Stimulated activated CD8-positive, alpha-beta memory T cell treated with anti-CD3 and anti-CD28 coated beads, Interleukin-12 subunit alpha, Interleukin-12 subunit beta, amount 100 ng/mL, for 24 hours (primary cell): ENCODE measurements around the gene ANKMY1.

ENCODE experiments used
- DNase-seq: peaks from one replicate; pipeline ENCODE4 v3.0.0-alpha.2; 2020; ENCODE audit errors: extremely low read depth

The ANKMY1 gene, protein sequence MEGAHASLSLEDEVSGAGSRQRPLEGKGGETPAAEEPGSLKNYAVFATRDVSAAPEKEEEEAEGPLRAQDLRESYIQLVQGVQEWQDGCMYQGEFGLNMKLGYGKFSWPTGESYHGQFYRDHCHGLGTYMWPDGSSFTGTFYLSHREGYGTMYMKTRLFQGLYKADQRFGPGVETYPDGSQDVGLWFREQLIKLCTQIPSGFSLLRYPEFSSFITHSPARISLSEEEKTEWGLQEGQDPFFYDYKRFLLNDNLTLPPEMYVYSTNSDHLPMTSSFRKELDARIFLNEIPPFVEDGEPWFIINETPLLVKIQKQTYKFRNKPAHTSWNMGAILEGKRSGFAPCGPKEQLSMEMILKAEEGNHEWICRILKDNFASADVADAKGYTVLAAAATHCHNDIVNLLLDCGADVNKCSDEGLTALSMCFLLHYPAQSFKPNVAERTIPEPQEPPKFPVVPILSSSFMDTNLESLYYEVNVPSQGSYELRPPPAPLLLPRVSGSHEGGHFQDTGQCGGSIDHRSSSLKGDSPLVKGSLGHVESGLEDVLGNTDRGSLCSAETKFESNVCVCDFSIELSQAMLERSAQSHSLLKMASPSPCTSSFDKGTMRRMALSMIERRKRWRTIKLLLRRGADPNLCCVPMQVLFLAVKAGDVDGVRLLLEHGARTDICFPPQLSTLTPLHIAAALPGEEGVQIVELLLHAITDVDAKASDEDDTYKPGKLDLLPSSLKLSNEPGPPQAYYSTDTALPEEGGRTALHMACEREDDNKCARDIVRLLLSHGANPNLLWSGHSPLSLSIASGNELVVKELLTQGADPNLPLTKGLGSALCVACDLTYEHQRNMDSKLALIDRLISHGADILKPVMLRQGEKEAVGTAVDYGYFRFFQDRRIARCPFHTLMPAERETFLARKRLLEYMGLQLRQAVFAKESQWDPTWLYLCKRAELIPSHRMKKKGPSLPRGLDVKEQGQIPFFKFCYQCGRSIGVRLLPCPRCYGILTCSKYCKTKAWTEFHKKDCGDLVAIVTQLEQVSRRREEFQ

DNA sequence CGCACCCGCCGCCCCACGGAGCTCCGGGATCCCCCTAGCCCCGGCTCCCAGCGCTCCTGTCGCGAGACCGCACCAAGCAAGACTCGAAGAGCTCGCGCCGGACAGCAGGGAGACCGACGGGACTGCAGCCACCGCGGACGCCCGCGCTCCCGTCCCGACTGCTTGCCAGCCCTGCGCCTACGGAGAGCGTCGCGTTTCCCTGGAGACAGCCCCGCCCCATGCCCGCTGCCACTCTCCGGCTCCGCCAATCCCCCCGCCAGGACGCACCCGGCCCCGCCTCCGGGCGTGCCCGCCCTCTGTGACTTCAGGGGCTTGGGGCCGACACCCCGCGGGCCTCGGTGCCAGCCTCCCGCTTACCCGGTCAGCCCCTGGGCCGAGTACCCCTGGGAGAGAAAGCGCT, at the start of gene ANKMY1:
TSS of gene ANKMY1 (minus strand) at position 181 of the 400 bp plus-strand sequence. CDS start 653 bp downstream, outside the sequence.
- DNase-seq: no peak

DNA sequence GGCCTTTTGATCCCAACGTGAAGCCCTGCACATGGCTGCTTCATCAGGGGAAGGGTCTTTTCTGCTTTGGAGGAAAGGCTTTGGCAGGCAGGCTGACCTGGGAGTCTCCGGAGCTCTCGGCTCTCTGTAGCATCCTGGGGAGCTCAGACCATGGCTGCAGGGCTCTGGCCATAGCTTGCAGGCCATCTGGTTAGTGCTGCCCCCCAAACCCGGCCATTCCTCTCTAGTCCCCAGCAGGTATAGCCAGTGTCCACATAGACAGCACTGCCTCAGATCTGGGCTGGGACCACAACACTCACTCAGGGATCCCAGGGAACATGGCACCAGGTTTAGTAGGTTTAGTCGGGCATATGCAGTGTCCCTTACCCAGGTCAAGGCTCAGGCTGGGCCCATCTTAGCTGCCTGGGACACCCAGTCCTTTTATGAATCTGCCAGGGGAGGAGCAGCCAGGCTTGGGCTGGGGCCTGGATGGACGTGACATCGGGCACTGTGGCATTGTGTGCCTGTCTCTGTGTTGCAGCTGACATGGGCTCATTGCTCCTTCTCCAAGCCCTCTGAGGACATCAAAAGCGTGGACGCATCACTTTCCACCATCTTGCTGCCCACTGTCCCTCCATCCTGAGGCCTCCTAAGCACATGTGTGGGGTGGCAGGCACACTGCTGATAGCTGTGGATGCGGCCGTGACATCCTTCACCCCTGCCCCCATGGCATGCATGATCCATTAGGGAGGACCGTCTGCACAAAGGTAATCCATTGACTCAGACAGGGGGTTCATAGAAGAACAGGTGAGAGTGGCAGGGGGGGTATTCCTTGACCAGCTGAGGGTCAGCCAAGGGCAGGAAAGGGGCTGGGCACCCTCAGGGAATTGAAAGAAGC, 48.3 kb upstream of the ANKMY1 start:
- DNase-seq: no peak

DNA sequence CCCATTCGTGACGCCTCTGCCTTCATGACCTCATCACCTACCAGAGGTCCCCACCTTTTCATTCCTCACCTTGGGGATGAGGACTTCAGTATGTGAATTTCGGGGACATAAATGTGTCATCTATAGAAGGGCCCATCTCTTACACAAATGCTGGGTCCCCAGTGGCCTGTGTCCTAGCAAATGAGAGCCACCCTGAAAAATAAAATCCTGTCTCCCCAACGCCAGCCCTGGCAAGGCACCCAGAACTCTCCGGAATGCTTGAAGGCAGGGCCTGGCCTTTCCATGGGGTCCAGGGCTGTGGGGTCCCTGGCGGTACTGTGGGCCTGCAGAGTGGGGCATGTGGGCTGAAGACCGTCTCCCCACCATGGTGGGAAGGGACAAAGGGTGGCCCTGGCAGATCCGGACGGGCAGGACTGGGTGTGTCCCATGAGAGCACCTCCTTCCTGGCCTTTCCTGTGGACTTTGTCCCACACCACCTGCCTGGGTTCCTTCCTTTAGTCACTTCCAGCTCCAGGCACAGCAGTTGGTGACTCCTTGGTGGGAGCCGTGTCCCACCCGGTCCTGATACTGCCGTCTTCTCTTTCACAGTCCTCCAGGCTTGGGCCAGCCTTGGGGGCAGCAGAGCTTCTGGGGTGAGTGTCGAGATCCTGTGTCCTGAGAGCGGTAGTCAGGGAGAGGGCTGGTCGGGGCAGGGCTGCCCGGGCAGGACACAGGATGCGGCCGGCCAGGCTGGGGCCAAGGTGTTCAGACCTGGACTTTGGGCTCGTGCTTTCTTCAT, 47.3 kb upstream of the ANKMY1 start:
- no peak for DNase-seq

- no peak for DNase-seq
Measured at GRCh38 chr2:240604291-240604938, 46.6 kb upstream of the ANKMY1 start.

DNA sequence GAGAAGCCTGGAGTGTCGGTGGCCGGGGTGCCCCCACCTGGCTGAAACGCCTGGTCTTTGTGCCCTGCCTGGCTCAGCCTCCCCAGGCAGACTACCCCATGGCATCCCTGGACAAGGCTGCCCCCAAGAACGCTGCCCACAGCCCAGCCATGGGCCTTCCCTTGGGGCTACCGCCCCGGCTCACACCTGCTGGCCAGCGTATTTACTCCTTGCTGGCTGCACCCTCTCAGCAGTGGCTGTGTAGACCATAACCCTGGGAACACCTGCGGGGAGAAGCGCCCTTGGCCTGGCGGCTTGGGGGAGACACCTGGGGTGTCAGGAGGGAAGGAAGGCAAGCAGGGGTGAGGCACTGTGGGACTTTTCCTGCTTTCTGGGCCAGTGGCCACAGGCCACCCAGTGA, 46.1 kb upstream of the ANKMY1 start:
- no peak for DNase-seq

DNA sequence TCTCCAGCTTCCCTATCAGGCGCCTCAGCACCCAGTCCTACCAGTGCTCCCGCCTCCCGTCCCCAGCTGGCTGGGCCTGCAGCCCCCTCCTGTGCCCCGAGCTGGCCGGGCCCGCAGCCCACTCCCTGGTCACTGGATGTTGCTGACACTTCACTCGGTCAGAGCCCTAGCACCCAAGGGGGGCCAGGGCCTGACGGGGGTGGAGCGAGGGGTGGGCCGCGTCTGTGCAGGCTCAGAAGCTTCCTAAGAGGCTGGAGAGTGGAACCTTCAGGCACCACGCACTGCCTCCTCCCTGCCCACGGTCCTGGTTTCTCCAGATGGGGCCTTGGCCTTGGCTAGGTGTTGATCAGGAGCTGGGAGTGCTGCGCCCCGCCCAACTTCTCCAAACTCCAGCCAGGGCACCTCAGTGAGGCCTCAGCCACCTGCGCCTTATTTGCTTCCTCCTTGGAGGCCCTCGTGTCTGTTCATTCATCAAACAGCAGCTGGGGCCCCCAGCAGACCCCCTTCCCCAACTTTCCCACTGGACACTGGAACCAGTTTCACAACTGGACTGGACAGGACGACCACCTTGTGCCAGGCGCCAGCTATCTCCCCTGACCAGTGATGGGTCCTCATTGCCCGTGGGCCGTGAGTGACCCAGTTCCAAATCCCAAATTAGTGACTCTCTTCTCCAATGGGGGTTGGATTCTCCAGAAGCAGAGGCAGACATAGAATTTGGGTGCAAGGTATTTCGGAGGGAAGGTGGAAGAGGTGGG, 45.5 kb upstream of the ANKMY1 start:
- DNase-seq: no peak

GRCh38 chr2:240602266-240603050, 44.7 kb upstream of the ANKMY1 start:
- no peak for DNase-seq

- DNase-seq: no peak
Measured at GRCh38 chr2:240601831-240602160, 44.0 kb upstream of the ANKMY1 start.

DNA sequence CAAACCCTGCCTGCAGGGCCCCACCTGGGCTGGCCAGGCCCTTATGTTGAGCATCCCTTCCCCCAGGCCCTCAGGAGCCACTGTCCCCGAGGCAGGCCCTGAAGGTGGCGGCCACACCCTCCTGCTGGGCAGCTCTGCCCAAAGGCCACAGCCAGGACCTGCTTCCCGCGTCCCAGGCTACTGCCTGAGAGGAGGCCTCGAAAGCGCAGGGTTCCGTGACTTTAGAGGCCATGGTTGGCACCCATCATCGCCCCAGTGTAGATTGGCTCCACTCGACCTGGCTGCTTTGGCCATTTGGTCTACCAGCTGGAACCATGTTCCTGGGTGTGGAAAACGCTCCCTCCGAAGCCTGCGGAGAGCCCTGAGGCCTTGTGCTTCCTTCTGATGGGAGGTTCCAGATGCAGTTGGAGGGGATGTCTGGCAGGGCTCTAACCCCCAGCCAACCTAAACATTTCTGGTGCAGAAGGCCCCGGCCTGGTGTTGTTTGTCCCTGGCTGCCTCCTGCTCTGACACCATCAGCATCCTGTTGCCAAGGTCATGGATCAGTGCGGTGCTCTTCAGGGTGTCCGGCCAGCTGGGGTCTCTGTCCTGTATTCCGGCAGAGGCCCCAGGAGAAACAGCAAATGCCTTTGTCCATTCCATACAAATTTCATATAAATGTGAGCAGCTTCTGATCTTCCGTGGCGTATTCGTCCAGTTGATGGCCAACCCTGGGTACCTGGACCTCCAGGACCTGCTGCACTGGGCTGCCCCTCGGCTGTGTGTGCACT, 43.5 kb upstream of the ANKMY1 start:
- no peak for DNase-seq

DNA sequence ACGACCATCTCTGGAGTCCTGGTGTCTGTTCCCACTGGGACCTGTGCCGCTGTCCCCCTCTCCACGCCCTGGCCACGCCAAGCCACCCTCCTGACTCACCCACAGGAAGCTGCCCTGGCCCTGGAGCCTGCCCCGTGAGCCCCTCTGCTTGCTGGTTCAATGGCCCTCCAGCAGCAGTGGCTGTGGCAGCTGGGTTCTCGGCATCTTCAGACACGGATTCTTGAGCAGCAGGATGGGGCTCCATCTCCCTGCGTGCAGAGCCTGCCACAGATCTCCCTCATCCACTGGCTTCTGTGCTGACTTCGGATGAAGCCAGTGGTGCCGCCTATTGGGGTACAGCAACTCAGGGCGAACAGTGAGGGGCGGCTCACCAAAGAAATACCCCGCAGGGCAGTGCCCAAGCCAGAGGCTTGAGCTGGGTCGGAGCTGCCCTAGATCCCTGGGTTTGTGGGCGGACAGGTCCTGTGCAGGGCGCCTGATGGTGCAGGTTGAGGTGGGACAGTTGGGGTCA, 42.7 kb upstream of the ANKMY1 start:
- DNase-seq: no peak

DNA sequence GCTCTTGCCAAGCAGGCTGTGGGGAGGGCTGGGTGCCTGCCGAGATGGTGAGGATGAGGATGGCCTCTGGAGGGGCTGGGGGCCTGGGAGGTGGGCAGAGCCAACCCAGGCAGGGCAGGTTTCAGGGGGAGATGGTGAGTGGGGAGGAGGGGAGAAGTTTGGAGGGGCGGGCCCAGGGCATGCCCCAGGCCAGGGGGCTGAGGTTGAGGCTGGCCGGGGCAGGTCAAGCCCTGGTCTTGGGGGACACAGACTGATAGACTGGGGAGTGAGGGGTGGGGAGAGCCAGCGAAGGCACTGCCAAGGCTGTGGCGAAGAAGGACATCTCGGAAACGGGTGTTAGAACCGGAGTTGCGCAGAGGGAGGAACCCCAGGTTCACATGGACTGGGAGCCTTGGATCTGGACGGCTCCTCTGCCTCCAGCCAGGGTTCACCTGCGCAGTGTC, 41.4 kb upstream of the ANKMY1 start:
- DNase-seq: no peak

GRCh38 chr2:240598311-240598911, 40.6 kb upstream of the ANKMY1 start:
- DNase-seq: no peak

DNA sequence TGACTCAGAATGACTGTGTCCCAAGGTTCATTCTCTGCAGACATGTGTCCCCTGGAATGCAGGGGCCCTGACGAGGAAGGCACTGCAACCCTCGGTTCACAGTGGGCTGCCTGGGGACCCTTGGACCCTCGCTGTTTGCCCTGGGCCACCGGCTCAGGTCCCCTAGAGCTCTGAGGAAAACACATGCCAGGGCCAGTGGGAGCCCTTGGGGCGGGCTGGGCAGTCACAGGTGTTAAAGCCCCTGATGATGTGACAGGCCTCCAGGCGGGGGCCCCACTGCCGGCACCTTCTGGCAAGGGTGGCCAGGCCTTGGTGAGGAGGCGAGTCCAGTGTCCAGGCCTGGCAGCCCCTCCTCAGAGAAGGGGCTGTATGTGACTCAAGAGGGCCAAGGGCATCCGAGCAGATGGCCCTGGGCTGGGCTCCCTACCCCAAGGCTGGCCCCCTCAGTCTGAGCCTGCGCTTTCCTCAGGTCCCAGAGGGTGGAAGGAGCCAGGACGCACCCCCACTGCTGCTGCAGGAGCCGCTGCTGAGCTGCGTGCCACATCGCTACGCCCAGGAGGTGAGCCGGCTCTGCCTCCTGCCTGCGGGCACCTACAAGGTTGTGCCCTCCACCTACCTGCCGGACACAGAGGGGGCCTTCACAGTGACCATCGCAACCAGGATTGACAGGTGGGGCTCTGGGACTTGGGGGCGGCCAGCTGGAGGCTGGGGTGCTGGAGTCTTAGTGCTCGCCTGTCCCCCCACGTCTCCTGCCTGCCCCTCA, 39.8 kb upstream of the ANKMY1 start:
- no peak for DNase-seq

DNA sequence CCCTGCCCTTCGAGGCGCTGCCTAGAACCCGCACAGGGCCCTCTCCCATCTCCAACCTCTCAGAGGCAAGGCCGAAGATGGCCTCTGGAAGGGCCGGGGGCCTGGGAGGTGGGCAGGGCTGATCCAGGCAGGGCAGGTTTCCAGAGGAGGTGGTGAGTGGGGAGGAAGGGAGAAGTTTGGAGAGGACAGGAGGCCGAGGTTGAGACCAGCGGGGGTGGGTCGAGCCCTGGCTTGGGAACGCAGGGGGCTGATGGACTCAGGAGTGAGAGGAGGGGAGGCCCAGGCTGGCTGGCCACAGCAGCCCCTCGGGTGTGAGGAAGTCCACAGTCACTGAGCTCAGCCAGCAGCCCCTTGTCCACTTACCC, 39.2 kb upstream of the ANKMY1 start:
- DNase-seq: no peak

DNA sequence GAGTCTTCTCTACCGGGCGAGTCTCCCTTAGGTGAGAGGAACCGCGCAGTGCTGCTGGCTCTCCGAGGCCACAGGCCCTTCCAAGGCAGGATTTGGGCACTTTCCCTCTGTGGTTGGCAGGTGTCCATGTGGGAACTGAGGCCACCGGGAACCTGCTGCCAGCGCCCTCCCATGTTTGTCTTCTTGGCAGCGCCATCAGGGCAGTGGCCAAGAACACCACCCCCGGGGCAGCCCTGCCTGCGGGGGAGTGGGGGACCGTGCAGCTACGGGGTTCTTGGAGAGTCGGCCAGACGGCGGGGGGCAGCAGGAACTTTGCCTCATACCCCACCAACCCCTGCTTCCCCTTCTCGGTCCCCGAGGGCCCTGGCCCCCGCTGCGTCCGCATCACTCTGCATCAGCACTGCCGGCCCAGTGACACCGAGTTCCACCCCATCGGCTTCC, 38.7 kb upstream of the ANKMY1 start:
- DNase-seq: no peak

DNA sequence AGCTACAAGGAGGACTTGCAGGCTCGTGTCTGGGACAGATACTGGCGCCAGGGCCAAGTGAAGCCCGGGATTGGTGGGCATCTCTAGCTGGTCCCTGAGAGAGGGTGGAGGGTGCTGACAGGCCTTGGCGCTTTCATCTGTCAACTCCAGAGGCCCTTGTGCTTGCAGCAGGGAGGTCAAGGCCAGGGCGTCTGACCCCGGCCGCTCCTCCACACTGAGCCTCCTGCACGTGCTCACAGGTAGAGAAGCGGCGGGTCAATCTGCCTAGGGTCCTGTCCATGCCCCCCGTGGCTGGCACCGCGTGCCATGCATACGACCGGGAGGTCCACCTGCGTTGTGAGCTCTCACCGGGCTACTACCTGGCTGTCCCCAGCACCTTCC, 38.3 kb upstream of the ANKMY1 start:
- DNase-seq: no peak
